ENCODE measurements around the gene FIBCD1.

- TF ChIP-seq CTCF (IDR thresholded peaks at IDR 0.05) (no peak), POLR2A (IDR thresholded peaks at IDR 0.05) (no peak)
These were observed 23.6 kb upstream of the FIBCD1 start for GRCh38 chr9:130962418-130963316.
